HEK293 (cell line): ENCODE data around the gene RMP24.

Experiments
- CTCF ChIA-PET: fragments of 350-600 bp; formaldehyde crosslinking; extraction: SDS; loops from one replicate; lab custom pipeline; 2021; ENCODE audit warnings: antibody characterized with exemption; lab: Yijun Ruan, JAX
- POLR2A ChIA-PET: fragments of 300-600 bp; formaldehyde crosslinking; extraction: SDS; loops from one replicate; lab custom pipeline; 2020; ENCODE audit warnings: antibody characterized with exemption, inconsistent platforms; lab: Yijun Ruan, JAX
- H3K27ac ChIP-seq: fragments of 200-500 bp; sonication (Bioruptor generic); 2 replicates; pipeline ENCODE4 v1.5.1; 2014; ENCODE audit warnings: low read depth, low read length, control low read depth, inconsistent platforms; ENCODE audit errors: extremely low read depth
- H3K36me3 ChIP-seq, 2 experiments: fragments of 200-500 bp in 1 of 2; sonication (Bioruptor generic) in 1 of 2; 1 replicate in 1 of 2; 2 replicates in 1 of 2; pipeline ENCODE4 v1.5.1; 2014 to 2017; ENCODE audit warnings: inconsistent platforms in 2 of 2, low read length in 2 of 2; ENCODE audit not compliant: control insufficient read depth in 2 of 2, insufficient read depth in 1 of 2
- H3K4me1 ChIP-seq: fragments of 200-500 bp; sonication (Bioruptor generic); 2 replicates; pipeline ENCODE4 v1.5.1; 2014; ENCODE audit warnings: mild to moderate bottlenecking, low read length, inconsistent platforms; ENCODE audit not compliant: control insufficient read depth, insufficient read depth
- H3K4me3 ChIP-seq: 2 replicates; pipeline ENCODE4 v1.5.1; 2011; ENCODE audit warnings: low read depth, mild to moderate bottlenecking, control low read depth, low read length, moderate library complexity
- H3K9me3 ChIP-seq: fragments of 200-500 bp; sonication (Bioruptor generic); 2 replicates; pipeline ENCODE4 v1.5.1; 2014; ENCODE audit warnings: low read depth, low read length, inconsistent platforms; ENCODE audit not compliant: control insufficient read depth, insufficient read depth
- KLF8 ChIP-seq: fragments of 450-650 bp; formaldehyde crosslinking; IDR thresholded peaks from 2 replicates; pipeline ENCODE4 v1.5.1; 2016; ENCODE audit warnings: missing biosample characterization, missing genetic modification characterization
- KLF9 ChIP-seq: fragments of 450-650 bp; formaldehyde crosslinking; IDR thresholded peaks from 2 replicates; pipeline ENCODE4 v1.5.1; 2016; ENCODE audit warnings: missing biosample characterization, missing genetic modification characterization, low read depth
- SCRT2 ChIP-seq: fragments of 450-650 bp; formaldehyde crosslinking; IDR thresholded peaks from 2 replicates; pipeline ENCODE4 v1.5.1; 2016; ENCODE audit warnings: missing biosample characterization, missing genetic modification characterization
- YY2 ChIP-seq: fragments of 450-650 bp; formaldehyde crosslinking; IDR thresholded peaks from 2 replicates; pipeline ENCODE4 v1.5.1; 2016; ENCODE audit warnings: missing biosample characterization, missing genetic modification characterization
- ZFP41 ChIP-seq: fragments of 450-650 bp; formaldehyde crosslinking; IDR thresholded peaks from 2 replicates; pipeline ENCODE4 v1.5.1; 2016; ENCODE audit warnings: missing biosample characterization, missing genetic modification characterization, borderline replicate concordance
- ZNF140 ChIP-seq: fragments of 450-650 bp; formaldehyde crosslinking; IDR thresholded peaks from 2 replicates; pipeline ENCODE4 v1.5.1; 2016; ENCODE audit warnings: missing biosample characterization, missing genetic modification characterization
- ZNF211 ChIP-seq: fragments of 450-650 bp; formaldehyde crosslinking; IDR thresholded peaks from 2 replicates; pipeline ENCODE4 v1.5.1; 2016; ENCODE audit warnings: low read depth, missing biosample characterization, missing genetic modification characterization
- ZNF311 ChIP-seq: fragments of 450-650 bp; formaldehyde crosslinking; IDR thresholded peaks from 2 replicates; pipeline ENCODE4 v1.5.1; 2017; ENCODE audit warnings: missing biosample characterization, missing genetic modification characterization, borderline replicate concordance
- ZNF324 ChIP-seq: fragments of 450-650 bp; formaldehyde crosslinking; IDR thresholded peaks from 2 replicates; pipeline ENCODE4 v1.5.1; 2016; ENCODE audit warnings: missing biosample characterization, missing genetic modification characterization
- ZNF473 ChIP-seq: fragments of 450-650 bp; formaldehyde crosslinking; IDR thresholded peaks from 2 replicates; pipeline ENCODE4 v1.5.1; 2017; ENCODE audit warnings: missing biosample characterization, missing genetic modification characterization
- ZNF501 ChIP-seq: fragments of 450-650 bp; formaldehyde crosslinking; IDR thresholded peaks from 2 replicates; pipeline ENCODE4 v1.5.1; 2016; ENCODE audit warnings: missing biosample characterization, missing genetic modification characterization
- ZNF707 ChIP-seq: fragments of 450-650 bp; formaldehyde crosslinking; IDR thresholded peaks from 2 replicates; pipeline ENCODE4 v1.5.1; 2016; ENCODE audit warnings: missing biosample characterization, missing genetic modification characterization
- ZNF768 ChIP-seq: fragments of 450-650 bp; formaldehyde crosslinking; IDR thresholded peaks from 2 replicates; pipeline ENCODE4 v1.5.1; 2018; ENCODE audit warnings: missing biosample characterization, mild to moderate bottlenecking, missing genetic modification characterization
- ZNF830 ChIP-seq: fragments of 450-650 bp; IDR thresholded peaks from 2 replicates; pipeline ENCODE4 v1.5.0; 2018; ENCODE audit warnings: missing biosample characterization, missing genetic modification characterization, low read depth, mild to moderate bottlenecking, moderate library complexity
- TF ChIP-seq, protein P1 (sequence below): fragments of 450-650 bp; formaldehyde crosslinking; IDR thresholded peaks from 2 replicates; pipeline ENCODE4 v1.5.1; 2016; ENCODE audit warnings: missing biosample characterization, missing genetic modification characterization, low read depth

Gene RMP24

DNA sequence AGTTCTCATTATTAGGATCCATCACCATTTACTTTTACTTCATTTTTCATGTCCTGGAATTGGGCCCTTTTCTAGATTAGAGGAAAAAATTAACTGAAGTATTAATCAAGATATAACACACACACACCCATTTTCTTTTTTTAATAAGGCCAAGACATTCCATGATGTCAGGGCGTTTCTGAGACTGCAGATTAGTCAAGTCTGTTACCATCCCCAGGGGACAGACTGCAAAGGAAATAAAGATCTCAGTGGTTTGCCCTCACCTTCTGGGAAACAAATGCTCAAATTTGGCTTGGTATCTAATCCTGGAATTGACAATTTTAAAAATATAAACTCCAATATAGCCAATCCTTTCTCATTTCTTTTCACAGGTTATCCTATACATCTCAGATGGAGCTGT lies 27.4 kb downstream of the RMP24 start:
- no peaks in the 10 kb centered on the region for H3K4me1 ChIP-seq
- no peak overlapping the region for H3K4me3 ChIP-seq
- ChIA-PET POLR2A (no interaction called here), CTCF (interaction anchor here (1.0 kb wide), 1 partner anchor 18 kb away, joined by 3 read pairs; no protein-coding TSS in a partner anchor)
- H3K36me3 ChIP-seq, result no peaks in the 10 kb centered on the region
- TF ChIP-seq YY2 (tag by site-specific recombination) (no peak), ZNF324 (tag by site-specific recombination) (no peak), ZNF211 (tag by site-specific recombination) (no peak), ZNF140 (no peak), ZNF473 (no peak), ZNF768 (no peak), ZNF830 (no peak)
- no peaks in the 10 kb centered on the region for H3K9me3 ChIP-seq
- H3K27ac ChIP-seq, result no peak overlapping the region

DNA sequence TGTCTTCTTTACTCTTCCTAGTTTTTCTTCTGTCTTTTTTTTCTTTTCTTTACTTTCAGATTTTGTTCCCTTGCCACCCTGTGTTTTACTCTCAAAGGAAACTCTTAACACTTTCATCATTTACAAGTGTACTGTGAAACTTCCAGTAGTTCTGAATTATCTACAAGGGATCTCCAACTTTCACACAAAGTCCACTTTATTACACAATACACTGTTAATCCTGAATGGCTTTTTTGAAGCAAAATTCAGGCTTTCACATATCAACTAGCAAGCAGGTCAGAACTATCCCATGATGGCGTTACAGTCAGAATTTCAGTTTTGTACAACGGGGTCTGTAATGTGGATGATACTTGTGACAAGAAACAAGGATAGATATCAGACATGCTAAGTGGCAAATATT lies 34.5 kb downstream of the RMP24 start:
- H3K9me3 ChIP-seq, result no peaks in the 10 kb centered on the region
- TF ChIP-seq ZNF707 (tag by site-specific recombination) (no peak), KLF9 (tag by site-specific recombination) (no peak), ZFP41 (tag by site-specific recombination) (no peak), ZNF501 (tag by site-specific recombination) (no peak)
- TF ChIP-seq, protein P1, sequence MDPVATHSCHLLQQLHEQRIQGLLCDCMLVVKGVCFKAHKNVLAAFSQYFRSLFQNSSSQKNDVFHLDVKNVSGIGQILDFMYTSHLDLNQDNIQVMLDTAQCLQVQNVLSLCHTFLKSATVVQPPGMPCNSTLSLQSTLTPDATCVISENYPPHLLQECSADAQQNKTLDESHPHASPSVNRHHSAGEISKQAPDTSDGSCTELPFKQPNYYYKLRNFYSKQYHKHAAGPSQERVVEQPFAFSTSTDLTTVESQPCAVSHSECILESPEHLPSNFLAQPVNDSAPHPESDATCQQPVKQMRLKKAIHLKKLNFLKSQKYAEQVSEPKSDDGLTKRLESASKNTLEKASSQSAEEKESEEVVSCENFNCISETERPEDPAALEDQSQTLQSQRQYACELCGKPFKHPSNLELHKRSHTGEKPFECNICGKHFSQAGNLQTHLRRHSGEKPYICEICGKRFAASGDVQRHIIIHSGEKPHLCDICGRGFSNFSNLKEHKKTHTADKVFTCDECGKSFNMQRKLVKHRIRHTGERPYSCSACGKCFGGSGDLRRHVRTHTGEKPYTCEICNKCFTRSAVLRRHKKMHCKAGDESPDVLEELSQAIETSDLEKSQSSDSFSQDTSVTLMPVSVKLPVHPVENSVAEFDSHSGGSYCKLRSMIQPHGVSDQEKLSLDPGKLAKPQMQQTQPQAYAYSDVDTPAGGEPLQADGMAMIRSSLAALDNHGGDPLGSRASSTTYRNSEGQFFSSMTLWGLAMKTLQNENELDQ, result no peak
- H3K27ac ChIP-seq, result no peak overlapping the region
- ChIA-PET CTCF (interaction anchor here (0.6 kb wide), 1 partner anchor 856 kb away, joined by 4 read pairs; no protein-coding TSS in a partner anchor), POLR2A (interaction anchor here (1.1 kb wide), 1 partner anchor 16 kb away, joined by 3 read pairs; no protein-coding TSS in a partner anchor)
- no peak overlapping the region for H3K4me3 ChIP-seq
- H3K36me3 ChIP-seq, result no peaks in the 10 kb centered on the region
- H3K4me1 ChIP-seq, result no peaks in the 10 kb centered on the region

DNA sequence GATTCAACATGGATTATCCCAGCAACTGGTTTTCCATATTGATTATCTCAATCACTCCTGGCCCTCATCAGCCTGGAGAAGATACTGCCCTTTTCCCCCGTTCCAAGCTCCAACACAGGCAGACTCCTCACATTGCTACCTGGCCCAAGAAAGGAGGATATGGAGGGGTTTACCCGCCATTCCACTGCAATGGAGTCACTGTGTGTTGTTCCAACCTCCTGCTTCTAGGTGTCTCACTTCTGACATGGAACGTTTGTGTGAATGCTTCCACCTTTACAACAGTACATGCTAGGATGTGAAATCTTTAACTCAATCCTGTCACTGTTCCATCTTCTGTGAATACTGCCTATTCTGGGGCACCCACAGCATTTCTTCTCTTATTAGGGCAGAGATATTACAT lies 36.7 kb downstream of the RMP24 start:
- no peak for TF ChIP-seq KLF8
- no peak for TF ChIP-seq SCRT2 (tag by site-specific recombination)

DNA sequence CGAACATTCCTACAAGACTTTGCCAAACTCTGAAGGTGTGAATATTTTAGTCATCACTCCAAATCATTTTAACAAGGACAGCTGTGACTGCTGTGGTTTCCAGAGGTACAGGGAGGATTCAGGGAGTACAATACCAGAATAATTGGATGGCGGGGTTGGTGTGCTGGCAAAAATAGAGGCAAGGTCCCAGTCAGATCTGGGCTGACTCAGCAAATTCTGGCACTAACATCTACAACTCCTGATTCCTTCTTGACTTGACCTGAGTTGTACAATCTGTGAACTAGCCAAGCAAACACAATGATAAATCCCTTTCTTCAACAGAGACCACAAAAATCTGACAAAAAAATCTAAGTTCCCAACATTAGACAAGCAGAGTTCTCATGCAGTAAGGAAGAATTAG lies 40.4 kb downstream of the RMP24 start:
- H3K9me3 ChIP-seq, result no peaks in the 10 kb centered on the region
- POLR2A ChIA-PET, result no interaction called here
- no peaks in the 10 kb centered on the region for H3K36me3 ChIP-seq
- CTCF ChIA-PET, result interaction anchor here (2.3 kb wide), 1 partner anchor 271 kb away, joined by 10 read pairs; no protein-coding TSS in a partner anchor
- no peak overlapping the region for H3K27ac ChIP-seq
- H3K4me1 ChIP-seq, result no peaks in the 10 kb centered on the region
- H3K4me3 ChIP-seq, result no peak overlapping the region
- no peak for TF ChIP-seq ZNF311 (tag by site-specific recombination)

More for the DNA sequence above, 36.7 kb downstream of the RMP24 start:
- ChIA-PET POLR2A (no interaction called here), CTCF (interaction anchor here (0.6 to 1.5 kb wide), 3 partner anchors 9 to 267 kb away, joined by 3 to 5 read pairs (median 4); no protein-coding TSS in a partner anchor)
- H3K4me3 ChIP-seq, result no peak overlapping the region
- H3K4me1 ChIP-seq, result no peaks in the 10 kb centered on the region
- no peaks in the 10 kb centered on the region for H3K36me3 ChIP-seq
- H3K9me3 ChIP-seq, result no peaks in the 10 kb centered on the region
- H3K27ac ChIP-seq, result no peak overlapping the region
